Measurements from ENCODE around the gene SLC23A1. TPM values are rescaled to one million over a fixed set of nuclear protein-coding genes. Genes with fewer than 3 reads are reported as not detected.
A peak's percentile ranks its signal among the peaks of the same experiment; 100 is the strongest.

The SLC23A1 gene
- total and polyA plus RNA-seq, 2 of the 13 experiments (the other 11 are each of a cell fraction or from before 2014, with no cell fraction given), result 6.0 to 6.6 TPM

DNA sequence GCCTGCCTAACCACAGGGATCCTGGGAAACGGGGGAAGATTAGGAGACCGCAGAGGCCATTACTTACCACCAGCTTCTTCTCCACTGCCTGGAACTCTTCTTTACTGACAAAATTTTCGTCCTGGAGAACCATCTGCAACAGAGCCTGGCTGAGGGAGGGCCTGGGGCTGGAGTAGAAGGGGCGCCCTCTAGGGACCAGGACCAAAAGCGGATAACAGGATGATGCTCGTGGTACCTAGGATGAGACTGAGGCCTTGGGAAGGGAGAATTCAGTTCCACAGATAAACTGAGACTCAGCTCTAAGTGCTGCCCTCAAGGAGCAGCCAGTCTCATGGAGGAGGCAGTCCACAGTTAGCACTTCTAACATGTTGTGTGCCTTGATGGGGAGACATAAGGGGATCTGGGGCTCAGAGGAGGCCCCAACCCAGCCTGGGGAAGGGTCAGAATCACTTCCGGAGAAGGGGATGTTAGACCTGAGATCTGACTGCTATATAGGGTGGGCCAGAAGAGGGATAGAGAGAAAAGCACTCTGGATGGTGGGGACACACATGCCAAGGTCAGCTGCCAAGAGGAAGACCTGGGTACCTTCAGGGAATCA lies 19.6 kb upstream of the SLC23A1 start (continued):
- TF ChIP-seq, protein P1, sequence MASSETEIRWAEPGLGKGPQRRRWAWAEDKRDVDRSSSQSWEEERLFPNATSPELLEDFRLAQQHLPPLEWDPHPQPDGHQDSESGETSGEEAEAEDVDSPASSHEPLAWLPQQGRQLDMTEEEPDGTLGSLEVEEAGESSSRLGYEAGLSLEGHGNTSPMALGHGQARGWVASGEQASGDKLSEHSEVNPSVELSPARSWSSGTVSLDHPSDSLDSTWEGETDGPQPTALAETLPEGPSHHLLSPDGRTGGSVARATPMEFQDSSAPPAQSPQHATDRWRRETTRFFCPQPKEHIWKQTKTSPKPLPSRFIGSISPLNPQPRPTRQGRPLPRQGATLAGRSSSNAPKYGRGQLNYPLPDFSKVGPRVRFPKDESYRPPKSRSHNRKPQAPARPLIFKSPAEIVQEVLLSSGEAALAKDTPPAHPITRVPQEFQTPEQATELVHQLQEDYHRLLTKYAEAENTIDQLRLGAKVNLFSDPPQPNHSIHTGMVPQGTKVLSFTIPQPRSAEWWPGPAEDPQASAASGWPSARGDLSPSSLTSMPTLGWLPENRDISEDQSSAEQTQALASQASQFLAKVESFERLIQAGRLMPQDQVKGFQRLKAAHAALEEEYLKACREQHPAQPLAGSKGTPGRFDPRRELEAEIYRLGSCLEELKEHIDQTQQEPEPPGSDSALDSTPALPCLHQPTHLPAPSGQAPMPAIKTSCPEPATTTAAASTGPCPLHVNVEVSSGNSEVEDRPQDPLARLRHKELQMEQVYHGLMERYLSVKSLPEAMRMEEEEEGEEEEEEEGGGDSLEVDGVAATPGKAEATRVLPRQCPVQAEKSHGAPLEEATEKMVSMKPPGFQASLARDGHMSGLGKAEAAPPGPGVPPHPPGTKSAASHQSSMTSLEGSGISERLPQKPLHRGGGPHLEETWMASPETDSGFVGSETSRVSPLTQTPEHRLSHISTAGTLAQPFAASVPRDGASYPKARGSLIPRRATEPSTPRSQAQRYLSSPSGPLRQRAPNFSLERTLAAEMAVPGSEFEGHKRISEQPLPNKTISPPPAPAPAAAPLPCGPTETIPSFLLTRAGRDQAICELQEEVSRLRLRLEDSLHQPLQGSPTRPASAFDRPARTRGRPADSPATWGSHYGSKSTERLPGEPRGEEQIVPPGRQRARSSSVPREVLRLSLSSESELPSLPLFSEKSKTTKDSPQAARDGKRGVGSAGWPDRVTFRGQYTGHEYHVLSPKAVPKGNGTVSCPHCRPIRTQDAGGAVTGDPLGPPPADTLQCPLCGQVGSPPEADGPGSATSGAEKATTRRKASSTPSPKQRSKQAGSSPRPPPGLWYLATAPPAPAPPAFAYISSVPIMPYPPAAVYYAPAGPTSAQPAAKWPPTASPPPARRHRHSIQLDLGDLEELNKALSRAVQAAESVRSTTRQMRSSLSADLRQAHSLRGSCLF (CRISPR knock-in tag; IDR thresholded peaks at IDR 0.05; ENCODE audit: borderline replicate concordance), result no peak
- TF ChIP-seq, protein P2, sequence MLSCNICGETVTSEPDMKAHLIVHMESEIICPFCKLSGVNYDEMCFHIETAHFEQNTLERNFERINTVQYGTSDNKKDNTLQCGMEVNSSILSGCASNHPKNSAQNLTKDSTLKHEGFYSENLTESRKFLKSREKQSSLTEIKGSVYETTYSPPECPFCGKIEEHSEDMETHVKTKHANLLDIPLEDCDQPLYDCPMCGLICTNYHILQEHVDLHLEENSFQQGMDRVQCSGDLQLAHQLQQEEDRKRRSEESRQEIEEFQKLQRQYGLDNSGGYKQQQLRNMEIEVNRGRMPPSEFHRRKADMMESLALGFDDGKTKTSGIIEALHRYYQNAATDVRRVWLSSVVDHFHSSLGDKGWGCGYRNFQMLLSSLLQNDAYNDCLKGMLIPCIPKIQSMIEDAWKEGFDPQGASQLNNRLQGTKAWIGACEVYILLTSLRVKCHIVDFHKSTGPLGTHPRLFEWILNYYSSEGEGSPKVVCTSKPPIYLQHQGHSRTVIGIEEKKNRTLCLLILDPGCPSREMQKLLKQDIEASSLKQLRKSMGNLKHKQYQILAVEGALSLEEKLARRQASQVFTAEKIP (CRISPR knock-in tag; IDR thresholded peaks at IDR 0.05; ENCODE audit: borderline replicate concordance), result no peak
- TF ChIP-seq GABPA (IDR thresholded peaks at IDR 0.05; ENCODE audit: low read depth, low read length) (no peak), GABPA (CRISPR knock-in tag; IDR thresholded peaks at IDR 0.05; ENCODE audit: low read depth) (no peak), ZNF557 (CRISPR knock-in tag; IDR thresholded peaks at IDR 0.05) (no peak), TBP (CRISPR knock-in tag; IDR thresholded peaks at IDR 0.05) (no peak), FOXK2 (IDR thresholded peaks at IDR 0.05) (no peak), MEIS2 (CRISPR knock-in tag; IDR thresholded peaks at IDR 0.05) (no peak)
- TF ChIP-seq, protein P3, sequence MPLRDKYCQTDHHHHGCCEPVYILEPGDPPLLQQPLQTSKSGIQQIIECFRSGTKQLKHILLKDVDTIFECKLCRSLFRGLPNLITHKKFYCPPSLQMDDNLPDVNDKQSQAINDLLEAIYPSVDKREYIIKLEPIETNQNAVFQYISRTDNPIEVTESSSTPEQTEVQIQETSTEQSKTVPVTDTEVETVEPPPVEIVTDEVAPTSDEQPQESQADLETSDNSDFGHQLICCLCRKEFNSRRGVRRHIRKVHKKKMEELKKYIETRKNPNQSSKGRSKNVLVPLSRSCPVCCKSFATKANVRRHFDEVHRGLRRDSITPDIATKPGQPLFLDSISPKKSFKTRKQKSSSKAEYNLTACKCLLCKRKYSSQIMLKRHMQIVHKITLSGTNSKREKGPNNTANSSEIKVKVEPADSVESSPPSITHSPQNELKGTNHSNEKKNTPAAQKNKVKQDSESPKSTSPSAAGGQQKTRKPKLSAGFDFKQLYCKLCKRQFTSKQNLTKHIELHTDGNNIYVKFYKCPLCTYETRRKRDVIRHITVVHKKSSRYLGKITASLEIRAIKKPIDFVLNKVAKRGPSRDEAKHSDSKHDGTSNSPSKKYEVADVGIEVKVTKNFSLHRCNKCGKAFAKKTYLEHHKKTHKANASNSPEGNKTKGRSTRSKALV (CRISPR knock-in tag; IDR thresholded peaks at IDR 0.05), result no peak
- TF ChIP-seq, protein P4, sequence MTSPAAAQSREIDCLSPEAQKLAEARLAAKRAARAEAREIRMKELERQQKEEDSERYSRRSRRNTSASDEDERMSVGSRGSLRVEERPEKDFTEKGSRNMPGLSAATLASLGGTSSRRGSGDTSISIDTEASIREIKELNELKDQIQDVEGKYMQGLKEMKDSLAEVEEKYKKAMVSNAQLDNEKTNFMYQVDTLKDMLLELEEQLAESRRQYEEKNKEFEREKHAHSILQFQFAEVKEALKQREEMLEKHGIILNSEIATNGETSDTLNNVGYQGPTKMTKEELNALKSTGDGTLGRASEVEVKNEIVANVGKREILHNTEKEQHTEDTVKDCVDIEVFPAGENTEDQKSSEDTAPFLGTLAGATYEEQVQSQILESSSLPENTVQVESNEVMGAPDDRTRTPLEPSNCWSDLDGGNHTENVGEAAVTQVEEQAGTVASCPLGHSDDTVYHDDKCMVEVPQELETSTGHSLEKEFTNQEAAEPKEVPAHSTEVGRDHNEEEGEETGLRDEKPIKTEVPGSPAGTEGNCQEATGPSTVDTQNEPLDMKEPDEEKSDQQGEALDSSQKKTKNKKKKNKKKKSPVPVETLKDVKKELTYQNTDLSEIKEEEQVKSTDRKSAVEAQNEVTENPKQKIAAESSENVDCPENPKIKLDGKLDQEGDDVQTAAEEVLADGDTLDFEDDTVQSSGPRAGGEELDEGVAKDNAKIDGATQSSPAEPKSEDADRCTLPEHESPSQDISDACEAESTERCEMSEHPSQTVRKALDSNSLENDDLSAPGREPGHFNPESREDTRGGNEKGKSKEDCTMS (CRISPR knock-in tag; conservative IDR thresholded peaks at IDR 0.05), result no peak
- TF ChIP-seq, protein P5, sequence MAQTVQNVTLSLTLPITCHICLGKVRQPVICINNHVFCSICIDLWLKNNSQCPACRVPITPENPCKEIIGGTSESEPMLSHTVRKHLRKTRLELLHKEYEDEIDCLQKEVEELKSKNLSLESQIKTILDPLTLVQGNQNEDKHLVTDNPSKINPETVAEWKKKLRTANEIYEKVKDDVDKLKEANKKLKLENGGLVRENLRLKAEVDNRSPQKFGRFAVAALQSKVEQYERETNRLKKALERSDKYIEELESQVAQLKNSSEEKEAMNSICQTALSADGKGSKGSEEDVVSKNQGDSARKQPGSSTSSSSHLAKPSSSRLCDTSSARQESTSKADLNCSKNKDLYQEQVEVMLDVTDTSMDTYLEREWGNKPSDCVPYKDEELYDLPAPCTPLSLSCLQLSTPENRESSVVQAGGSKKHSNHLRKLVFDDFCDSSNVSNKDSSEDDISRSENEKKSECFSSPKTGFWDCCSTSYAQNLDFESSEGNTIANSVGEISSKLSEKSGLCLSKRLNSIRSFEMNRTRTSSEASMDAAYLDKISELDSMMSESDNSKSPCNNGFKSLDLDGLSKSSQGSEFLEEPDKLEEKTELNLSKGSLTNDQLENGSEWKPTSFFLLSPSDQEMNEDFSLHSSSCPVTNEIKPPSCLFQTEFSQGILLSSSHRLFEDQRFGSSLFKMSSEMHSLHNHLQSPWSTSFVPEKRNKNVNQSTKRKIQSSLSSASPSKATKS (CRISPR knock-in tag; IDR thresholded peaks at IDR 0.05), result no peak
- TF ChIP-seq, protein P6, sequence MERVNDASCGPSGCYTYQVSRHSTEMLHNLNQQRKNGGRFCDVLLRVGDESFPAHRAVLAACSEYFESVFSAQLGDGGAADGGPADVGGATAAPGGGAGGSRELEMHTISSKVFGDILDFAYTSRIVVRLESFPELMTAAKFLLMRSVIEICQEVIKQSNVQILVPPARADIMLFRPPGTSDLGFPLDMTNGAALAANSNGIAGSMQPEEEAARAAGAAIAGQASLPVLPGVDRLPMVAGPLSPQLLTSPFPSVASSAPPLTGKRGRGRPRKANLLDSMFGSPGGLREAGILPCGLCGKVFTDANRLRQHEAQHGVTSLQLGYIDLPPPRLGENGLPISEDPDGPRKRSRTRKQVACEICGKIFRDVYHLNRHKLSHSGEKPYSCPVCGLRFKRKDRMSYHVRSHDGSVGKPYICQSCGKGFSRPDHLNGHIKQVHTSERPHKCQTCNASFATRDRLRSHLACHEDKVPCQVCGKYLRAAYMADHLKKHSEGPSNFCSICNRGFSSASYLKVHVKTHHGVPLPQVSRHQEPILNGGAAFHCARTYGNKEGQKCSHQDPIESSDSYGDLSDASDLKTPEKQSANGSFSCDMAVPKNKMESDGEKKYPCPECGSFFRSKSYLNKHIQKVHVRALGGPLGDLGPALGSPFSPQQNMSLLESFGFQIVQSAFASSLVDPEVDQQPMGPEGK (CRISPR knock-in tag; IDR thresholded peaks at IDR 0.05), result 0 out of 2 replicates have a peak, but pooled peaks have one; percentile 26

All from HepG2 (cell line).